NCI-H510A (cell line): ENCODE measurements around the gene GRIP1.
"Not testable (repeated sequence)": the region's sequence is repeated elsewhere in the genome, so short reads cannot be mapped to it uniquely, and the experiment has no call there.

ENCODE experiments used
- DNase-seq: peaks from one replicate; lab custom pipeline; 2025; lab: John Stamatoyannopoulos, UW

Gene GRIP1

GRCh38 chr12:66321435-66321834 is 357.4 kb downstream of the GRIP1 start:
- no peak for DNase-seq

DNA sequence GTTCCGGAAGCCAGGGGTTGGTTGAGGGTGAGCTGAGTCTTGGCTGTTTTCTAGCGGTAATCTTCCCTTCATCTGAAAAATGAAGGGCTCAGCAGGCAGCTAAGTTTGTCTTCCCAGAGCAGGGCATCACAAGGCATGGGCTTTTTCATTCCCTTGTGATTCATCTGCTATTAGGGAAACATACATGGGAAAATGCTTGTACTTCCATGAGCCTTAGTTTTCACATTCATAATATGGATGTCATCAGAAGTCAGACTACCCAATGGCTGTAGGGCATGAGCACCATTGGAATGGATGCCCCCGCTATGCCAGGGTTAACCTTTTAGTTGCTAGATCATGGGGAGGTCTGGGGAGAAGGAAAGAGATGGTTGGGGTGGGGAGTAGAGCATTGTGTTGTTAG is 357.9 kb downstream of the GRIP1 start:
- DNase-seq: no peak

DNA sequence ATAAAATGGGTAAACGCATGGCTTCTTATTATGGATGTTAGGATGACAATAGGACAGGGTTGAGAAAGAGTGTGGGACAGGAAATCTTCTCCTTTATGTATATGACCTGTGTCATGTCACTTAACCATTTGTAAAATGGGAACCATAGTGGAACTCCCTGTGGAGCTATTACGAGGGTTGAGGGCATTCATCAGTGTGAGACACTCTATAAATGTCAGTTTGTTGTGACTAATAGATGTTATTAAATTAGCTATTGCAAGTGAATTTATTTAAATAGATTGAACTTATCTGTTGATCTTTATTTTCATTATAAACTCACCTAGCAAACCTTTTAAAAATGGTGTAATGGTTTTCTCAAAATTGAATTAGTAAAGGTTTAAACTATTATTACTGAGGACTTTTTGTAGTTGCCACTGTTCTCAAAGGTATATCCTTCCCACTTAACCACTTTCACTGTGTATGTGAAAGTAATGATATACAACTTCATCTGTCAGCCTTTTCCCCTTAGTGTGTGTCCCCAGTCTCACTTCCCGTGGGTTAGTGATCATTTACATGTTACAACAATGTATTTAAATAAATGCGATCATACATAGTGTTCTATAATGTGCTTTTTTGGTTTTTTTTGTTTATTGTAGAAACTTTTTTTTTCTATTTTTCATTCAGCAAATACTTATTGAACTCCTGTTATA is 359.5 kb downstream of the GRIP1 start:
- no peak for DNase-seq

DNA sequence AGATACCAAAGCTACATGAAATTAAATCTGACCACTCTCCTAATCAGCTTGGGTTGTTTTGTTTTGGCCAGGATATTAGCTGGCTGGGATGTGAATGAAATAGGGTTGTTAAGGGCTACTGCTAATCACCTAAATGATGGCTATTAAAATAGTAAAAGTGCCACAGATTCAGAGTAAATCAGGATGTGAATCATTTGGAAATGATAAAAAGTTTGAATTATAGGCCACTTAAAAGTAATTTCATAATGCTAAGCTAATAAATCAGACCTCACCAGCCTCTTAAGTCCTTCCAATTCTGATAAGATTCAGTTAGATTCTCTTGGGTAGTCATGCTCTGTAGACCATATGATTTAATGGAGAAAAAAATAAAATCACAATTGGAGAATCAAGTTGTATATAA is 364.6 kb downstream of the GRIP1 start:
- no peak for DNase-seq

DNA sequence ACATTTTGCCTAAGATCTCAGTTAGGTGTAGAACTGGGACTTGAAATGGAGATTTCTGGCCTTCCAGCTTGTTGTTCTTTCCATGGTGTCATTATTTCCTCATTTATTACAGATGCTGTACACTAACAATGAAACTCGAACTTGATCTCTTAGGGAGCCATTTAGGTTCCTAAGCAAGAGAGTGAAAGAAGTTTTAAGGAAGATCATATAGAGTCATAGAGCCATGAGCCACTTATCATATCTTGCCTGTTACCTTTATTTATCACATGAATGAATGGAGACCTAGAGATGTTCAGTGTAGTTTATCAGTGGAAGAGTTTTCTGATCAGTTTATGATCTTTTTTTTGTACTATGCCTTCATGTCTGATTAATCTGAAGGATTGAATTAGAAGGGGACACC is 366.7 kb downstream of the GRIP1 start:
- DNase-seq: no peak

DNA sequence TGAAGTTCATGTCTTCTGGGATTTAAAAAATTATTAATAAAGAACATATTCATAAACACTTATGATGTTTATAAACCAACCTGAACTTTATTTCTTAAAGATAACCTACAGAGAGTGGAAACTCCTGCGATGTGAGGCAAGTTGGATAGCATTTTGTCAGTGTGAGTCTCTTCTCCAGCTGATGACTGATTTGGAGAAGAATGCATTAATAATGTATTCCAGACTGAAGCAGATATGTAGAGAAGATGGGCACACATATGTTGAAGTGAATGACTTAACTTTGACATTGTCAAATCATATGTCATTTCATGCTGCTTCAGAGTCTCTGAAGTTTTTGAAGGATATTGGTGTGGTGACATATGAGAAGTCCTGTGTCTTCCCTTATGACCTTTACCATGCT is 369.3 kb downstream of the GRIP1 start:
- DNase-seq: no peak

GRCh38 chr12:66304296-66304900 is 374.5 kb downstream of the GRIP1 start:
- DNase-seq: no peak

- DNase-seq: not testable (repeated sequence)
Measured at GRCh38 chr12:66303316-66303804, 375.5 kb downstream of the GRIP1 start.

- no peak for DNase-seq
Measured at GRCh38 chr12:66302827-66303169, 376.1 kb downstream of the GRIP1 start.

DNA sequence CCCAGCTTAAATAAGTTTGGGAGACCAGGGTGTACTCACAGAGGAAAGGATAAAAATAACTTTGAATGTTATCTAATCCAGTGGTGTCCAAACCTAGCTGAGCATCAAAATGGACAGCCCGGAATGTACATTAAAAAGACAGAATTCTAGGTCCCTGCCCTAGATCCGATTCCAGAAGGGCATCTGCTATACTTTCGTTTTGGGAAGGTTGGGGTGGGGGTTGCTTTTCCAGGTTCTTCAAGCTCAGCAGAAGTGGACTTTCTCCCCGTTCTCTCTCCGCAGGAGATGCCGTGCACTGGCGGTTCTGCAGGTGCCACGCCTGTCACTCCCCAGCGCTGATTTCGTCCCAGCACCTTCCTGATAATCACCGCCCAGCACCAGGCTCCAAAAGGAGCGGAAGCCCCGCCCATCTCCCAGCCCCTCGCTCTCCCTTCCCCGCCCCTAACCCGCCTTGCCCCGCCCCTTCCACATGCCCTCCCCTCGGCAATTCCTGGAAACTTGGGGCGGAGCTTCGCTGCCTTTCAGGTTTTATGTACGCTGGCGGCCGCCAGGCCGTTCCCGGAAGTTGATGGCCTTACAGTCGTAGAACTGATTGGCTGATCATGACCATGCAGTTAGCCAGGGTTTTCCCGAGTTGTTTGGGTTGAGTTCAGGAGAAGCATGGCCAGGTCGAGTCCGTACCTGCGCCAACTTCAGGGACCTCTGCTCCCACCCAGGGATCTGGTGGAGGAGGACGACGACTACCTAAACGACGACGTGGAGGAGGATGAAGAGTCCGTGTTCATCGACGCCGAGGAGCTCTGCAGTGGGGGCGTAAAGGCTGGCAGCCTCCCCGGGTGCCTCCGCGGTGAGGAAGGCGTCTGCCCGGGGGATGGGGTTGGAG is 376.7 kb downstream of the GRIP1 start, which contains the start of gene HELB:
Gene HELB, plus strand, starts transcription at position 550 of the 883 bp plus-strand sequence. Its CDS starts 111 bp downstream, at position 661.
- peak; percentile 98 for DNase-seq

GRCh38 chr12:66297923-66298322 is 381.0 kb downstream of the GRIP1 start:
- DNase-seq: no peak
